Endothelial cell of umbilical vein (primary cell): ENCODE data around the gene MAP2K7. TPM values are rescaled to one million over a fixed set of nuclear protein-coding genes. Genes with fewer than 3 reads are reported as not detected.

Experiments used
- BruUV-seq: library from RNA; stranded (reverse); fragments of 400-500 nt; replicated peaks from 2 replicates; lab custom pipeline; 2021; lab: Mats Ljungman, UMichigan
- CTCF ChIA-PET: fragments of 300-600, 350-600 bp; sonication (Branson Sonifier 250); formaldehyde crosslinking; loops from one replicate; lab custom pipeline; 2021; ENCODE audit warnings: antibody characterized with exemption, inconsistent platforms; lab: Charles Lee
- POLR2A ChIA-PET: fragments of 300-600, 350-600 bp; sonication (Branson Sonifier 250); formaldehyde crosslinking; loops from one replicate; lab custom pipeline; 2021; ENCODE audit warnings: antibody characterized with exemption, inconsistent platforms; lab: Charles Lee
- DNase-seq: peaks from one replicate; pipeline ENCODE4 v3.0.0-alpha.2; 2011; ENCODE audit warnings: low read depth, low spot score
- FAIRE-seq: peaks from 2 replicates; lab custom pipeline; 2011; peaks lifted over from hg19 to GRCh38; lab: Jason Lieb, UNC
- H2AFZ ChIP-seq: 2 replicates; pipeline ENCODE4 v1.6.0; 2012; ENCODE audit warnings: low read depth, low read length, control low read depth, inconsistent platforms
- H3K27ac ChIP-seq: 2 replicates; pipeline ENCODE4 v1.5.1; 2011; ENCODE audit warnings: low read depth, mild to moderate bottlenecking, control low read depth, low read length, moderate library complexity; ENCODE audit not compliant: insufficient read depth
- H3K27me3 ChIP-seq, 2 experiments: 2 replicates each; pipeline versions ENCODE4 v1.6.0 to v1.6.1; 2011; ENCODE audit warnings: low read length in 2 of 2, mixed read lengths in 1 of 2; ENCODE audit not compliant: control insufficient read depth in 2 of 2, insufficient read depth in 2 of 2
- H3K36me3 ChIP-seq, 2 experiments: 2 replicates in 1 of 2; 3 replicates in 1 of 2; pipeline ENCODE4 v1.5.1; 2011; ENCODE audit warnings: low read length in 2 of 2, mild to moderate bottlenecking in 1 of 2, moderate library complexity in 1 of 2; ENCODE audit not compliant: control insufficient read depth in 2 of 2, insufficient read depth in 2 of 2; ENCODE audit errors: extremely low read depth in 1 of 2
- H3K4me1 ChIP-seq: 3 replicates; pipeline ENCODE4 v1.5.1; 2011; ENCODE audit warnings: mild to moderate bottlenecking, low read length; ENCODE audit not compliant: control insufficient read depth, insufficient read depth; ENCODE audit errors: extremely low read depth
- H3K4me2 ChIP-seq: 2 replicates; pipeline ENCODE4 v1.6.1; 2011; ENCODE audit warnings: low read length, control low read depth, mixed read lengths; ENCODE audit not compliant: insufficient read depth
- H3K4me3 ChIP-seq, 3 experiments: fragments of 200-600 bp in 1 of 3; sonication (generic), shearing (Covaris generic) in 1 of 3; replicated peaks in 1 of 3; 2 replicates each; pipeline ENCODE4 v1.5.1; 2011 to 2016; ENCODE audit warnings: control low read depth in 3 of 3, low read length in 3 of 3, mild to moderate bottlenecking in 2 of 3, inconsistent platforms in 1 of 3, low read depth in 1 of 3, moderate library complexity in 1 of 3; ENCODE audit not compliant: insufficient read depth in 1 of 3
- H3K79me2 ChIP-seq: 2 replicates; pipeline ENCODE4 v1.6.0; 2012; ENCODE audit warnings: low read length, inconsistent platforms; ENCODE audit not compliant: control insufficient read depth, insufficient read depth
- H3K9ac ChIP-seq: replicated peaks from 2 replicates; pipeline ENCODE3; 2011; ENCODE audit warnings: low read length, control low read depth; ENCODE audit not compliant: insufficient read depth; ENCODE audit errors: extremely low read depth
- H3K9me1 ChIP-seq: replicated peaks from 3 replicates; pipeline ENCODE4 v1.6.0; 2011; ENCODE audit warnings: mild to moderate bottlenecking, low read length; ENCODE audit not compliant: control insufficient read depth, insufficient read depth; ENCODE audit errors: extremely low read depth
- H3K9me3 ChIP-seq: replicated peaks from 2 replicates; pipeline ENCODE4 v1.5.1; 2012; ENCODE audit warnings: low read length, inconsistent platforms; ENCODE audit not compliant: control insufficient read depth, insufficient read depth
- H4K20me1 ChIP-seq: replicated peaks from 2 replicates; pipeline ENCODE3; 2011; ENCODE audit warnings: mild to moderate bottlenecking, low read length; ENCODE audit not compliant: control insufficient read depth, insufficient read depth; ENCODE audit errors: extremely low read depth
- CTCF ChIP-seq, 2 donors: IDR thresholded peaks; 1 replicate in 1 of 2; 2 replicates in 1 of 2; pipeline ENCODE4 v1.5.1; 2011; ENCODE audit warnings: low read length in 2 of 2, mild to moderate bottlenecking in 2 of 2, moderate library complexity in 2 of 2, control low read depth in 1 of 2, inconsistent platforms in 1 of 2, low read depth in 1 of 2; ENCODE audit not compliant: insufficient read depth in 1 of 2; ENCODE audit errors: extremely low read depth in 1 of 2
- EZH2 ChIP-seq: IDR thresholded peaks from 2 replicates; pipeline ENCODE4 v1.6.1; 2012; ENCODE audit warnings: borderline replicate concordance, low read depth, mild to moderate bottlenecking, moderate library complexity, low read length, inconsistent platforms; ENCODE audit not compliant: severe bottlenecking
- FOS ChIP-seq: IDR thresholded peaks from 2 replicates; pipeline ENCODE4 v1.6.1; 2011; ENCODE audit warnings: mild to moderate bottlenecking, low read length, moderate library complexity, borderline replicate concordance; ENCODE audit not compliant: insufficient read depth
- GATA2 ChIP-seq: IDR thresholded peaks from 2 replicates; pipeline ENCODE4 v1.7.0; 2011; ENCODE audit warnings: low read depth, mild to moderate bottlenecking, moderate library complexity, mixed read lengths, low read length; ENCODE audit not compliant: insufficient read length, insufficient read depth
- JUN ChIP-seq: IDR thresholded peaks from 2 replicates; pipeline ENCODE4 v1.6.1; 2011; ENCODE audit warnings: borderline replicate concordance, low read depth; ENCODE audit not compliant: insufficient read length, insufficient read depth
- MAX ChIP-seq: IDR thresholded peaks from 2 replicates; pipeline ENCODE4 v1.6.1; 2011; ENCODE audit not compliant: insufficient read depth, insufficient read length
- MYC ChIP-seq: IDR thresholded peaks from one replicate; pipeline ENCODE4 v1.6.1; 2011; ENCODE audit warnings: mild to moderate bottlenecking, low read depth, low read length
- POLR2A ChIP-seq: IDR thresholded peaks from 2 replicates; pipeline ENCODE4 v1.6.1; 2012; ENCODE audit warnings: low read depth, mild to moderate bottlenecking, control low read depth, low read length
- POLR2AphosphoS5 ChIP-seq: IDR thresholded peaks from 2 replicates; pipeline ENCODE4 v1.6.1; 2012; ENCODE audit warnings: low read depth, mild to moderate bottlenecking, control low read depth, low read length, moderate library complexity; ENCODE audit not compliant: insufficient read depth
- dilution Hi-C: fragments of 300-500 bp; cut with MboI; formaldehyde crosslinking; loops from one replicate; pipeline ENCODE4 v1.15.0; 2019; ENCODE audit warnings: low sequenced_read_pairs; ENCODE audit not compliant: extremely low pct_ligation_motif_present
- intact Hi-C: fragments of 100-400 bp; cut with micrococcal nuclease; formaldehyde crosslinking; loops from one replicate; pipeline ENCODE4 v1.10.0; 2022
- polyA plus RNA-seq, 4 experiments: library from polyadenylated mRNA; depleted of rRNA in 3 of 4; stranded (reverse) in 3 of 4; unstranded in 1 of 4; fragments of >200 nt; gene quantifications; 2 replicates each; pipeline versions ENCODE4 v1.2.1 to v1.2.3, GENCODE V29; 2011 to 2012; ENCODE audit warnings: missing spikeins in 1 of 4
- total RNA-seq: library from RNA; stranded (reverse); gene quantifications from 2 replicates; pipeline ENCODE4 v1.2.3, GENCODE V29; 2021

Gene MAP2K7
- total and polyA plus RNA-seq, 2 donors (not counting 3 experiments of a cell fraction or from before 2014, with no cell fraction given): 13.8 to 36.0 TPM

GRCh38 chr19:7912144-7912696 lies 8.5 kb downstream of the MAP2K7 start:
- peaks cover 12 to 17% of the 10 kb centered on the region in 2 experiments for H3K27me3 ChIP-seq
- no peak overlapping the region for H3K4me3 ChIP-seq
- H3K36me3 ChIP-seq: peaks cover 0 to 23% of the 10 kb centered on the region in 2 experiments
- no peaks in the 10 kb centered on the region for H3K9me1 ChIP-seq
- peaks cover 3% of the 10 kb centered on the region for H3K79me2 ChIP-seq
- H3K9me3 ChIP-seq: no peaks in the 10 kb centered on the region
- DNase-seq (no peak), FAIRE-seq (no peak)
- intact Hi-C loops: no loop called here
- no peak overlapping the region for H2AFZ ChIP-seq
- H3K4me2 ChIP-seq: no peak overlapping the region
- POLR2A ChIA-PET: interaction anchor here (0.9 kb wide), 2 partner anchors 8 to 9 kb away, joined by 3 to 5 read pairs; partner anchors contain the start of genes MAP2K7 and SNAPC2
- dilution Hi-C loops: no loop called here
- CTCF ChIA-PET: interaction anchor here (0.8 to 1.3 kb wide), 2 partner anchors 8 to 43 kb away, joined by 3 to 7 read pairs; partner anchors contain the start of gene SNAPC2
- H3K4me1 ChIP-seq: peaks cover 2% of the 10 kb centered on the region
- H4K20me1 ChIP-seq: no peaks in the 10 kb centered on the region
- BruUV-seq: no TSS peak
- H3K27ac ChIP-seq: no peak overlapping the region
- TF ChIP-seq POLR2A (no peak), MAX (no peak), EZH2 (no peak), CTCF (IDR thresholded peaks at IDR 0.05; ENCODE audit: extremely low read depth in 1 of 2, insufficient read depth in 1 of 2, low read depth in 1 of 2, low read length in 2 of 2) (no peak), FOS (no peak), JUN (no peak), GATA2 (no peak), POLR2AphosphoS5 (no peak), MYC (no peak)
- no peak overlapping the region for H3K9ac ChIP-seq
